Bladder microvascular endothelial cell (primary cell): ENCODE data around the gene NHERF1. TPM values are rescaled to one million over a fixed set of nuclear protein-coding genes. Genes with fewer than 3 reads are reported as not detected.

Experiments
- total RNA-seq: library from RNA; depleted of rRNA; stranded (reverse); fragments of >200 nt; gene quantifications from 2 replicates; pipeline ENCODE4 v1.2.3, GENCODE V29; 2014

Gene NHERF1
- 7.6 and 8.3 TPM in 2 replicates for total RNA-seq

DNA sequence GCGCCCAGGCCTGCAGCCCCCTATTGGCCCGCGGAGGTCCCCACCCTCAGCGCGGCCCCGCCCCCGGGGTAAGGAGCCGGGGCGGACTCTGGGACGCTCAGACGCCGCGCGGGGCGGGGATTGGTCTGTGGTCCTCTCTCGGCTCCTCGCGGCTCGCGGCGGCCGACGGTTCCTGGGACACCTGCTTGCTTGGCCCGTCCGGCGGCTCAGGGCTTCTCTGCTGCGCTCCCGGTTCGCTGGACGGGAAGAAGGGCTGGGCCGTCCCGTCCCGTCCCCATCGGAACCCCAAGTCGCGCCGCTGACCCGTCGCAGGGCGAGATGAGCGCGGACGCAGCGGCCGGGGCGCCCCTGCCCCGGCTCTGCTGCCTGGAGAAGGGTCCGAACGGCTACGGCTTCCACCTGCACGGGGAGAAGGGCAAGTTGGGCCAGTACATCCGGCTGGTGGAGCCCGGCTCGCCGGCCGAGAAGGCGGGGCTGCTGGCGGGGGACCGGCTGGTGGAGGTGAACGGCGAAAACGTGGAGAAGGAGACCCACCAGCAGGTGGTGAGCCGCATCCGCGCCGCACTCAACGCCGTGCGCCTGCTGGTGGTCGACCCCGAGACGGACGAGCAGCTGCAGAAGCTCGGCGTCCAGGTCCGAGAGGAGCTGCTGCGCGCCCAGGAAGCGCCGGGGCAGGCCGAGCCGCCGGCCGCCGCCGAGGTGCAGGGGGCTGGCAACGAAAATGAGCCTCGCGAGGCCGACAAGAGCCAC, at the start of gene NHERF1:
Gene NHERF1, plus strand, starts transcription at position 100 of the 750 bp plus-strand sequence. Its CDS starts 219 bp downstream, at position 319.

DNA sequence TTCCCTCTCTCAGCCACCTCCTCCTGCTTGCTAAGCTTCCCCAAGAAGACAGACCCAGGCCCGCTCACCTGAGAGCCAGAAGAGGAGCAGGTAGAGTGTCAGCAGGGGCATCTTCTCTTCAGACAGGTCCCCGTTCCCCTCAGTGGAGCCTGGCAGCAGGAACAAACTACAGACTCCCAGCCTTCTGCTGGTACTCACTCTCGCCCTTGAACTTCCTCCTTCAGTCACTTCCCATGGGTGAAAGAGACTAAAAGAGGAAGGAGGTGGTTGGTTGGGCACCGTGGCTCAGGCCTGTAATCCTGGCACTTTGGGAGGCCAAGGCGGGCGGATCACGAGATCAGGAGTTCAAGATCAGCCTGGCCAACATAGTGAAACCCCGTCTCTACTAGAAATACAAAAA, 35.7 kb upstream of the NHERF1 start, which contains the start of gene CD300LF:
Gene CD300LF, minus strand, starts transcription at position 168 of the 400 bp plus-strand sequence. Its CDS starts 57 bp downstream, at position 111.

DNA sequence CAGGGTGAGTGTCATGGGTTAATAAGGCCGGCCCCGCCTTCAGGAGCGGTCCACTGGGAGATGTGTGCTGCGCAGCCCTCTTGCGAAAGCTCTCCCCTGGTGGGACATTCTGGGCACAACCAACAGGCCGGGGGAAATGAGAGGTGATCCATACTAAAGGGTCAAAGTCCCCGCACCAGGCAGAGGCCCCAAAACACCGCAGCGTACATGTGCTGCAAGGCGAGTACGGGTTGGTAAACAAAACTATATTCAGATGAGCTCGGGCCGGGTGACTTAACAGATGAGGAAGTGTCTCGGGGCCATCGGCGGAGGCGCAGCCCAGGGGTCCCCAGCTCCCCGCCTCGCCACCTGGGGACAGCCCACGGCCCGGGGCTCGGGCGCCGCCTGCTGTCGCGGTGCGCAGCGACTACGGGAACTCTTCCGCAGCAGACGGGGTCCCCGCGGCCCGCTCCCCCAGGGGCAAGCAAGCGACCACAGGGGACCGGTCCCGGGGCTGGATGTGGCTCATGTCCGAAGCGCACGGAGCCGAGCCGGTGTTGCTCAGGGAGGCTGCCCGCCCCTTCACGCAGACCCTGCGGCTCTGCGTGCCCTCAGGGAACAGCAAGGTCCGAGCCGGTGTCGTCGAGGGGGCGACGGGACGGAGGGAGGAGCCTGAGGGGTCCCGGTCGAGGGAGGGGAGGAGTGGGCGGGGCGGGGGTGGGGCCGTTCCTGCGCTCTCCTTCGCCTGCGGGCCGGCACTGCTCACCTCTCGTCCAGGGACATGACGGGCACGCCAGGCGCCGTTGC, 11.7 kb upstream of the NHERF1 start, which contains the start of gene RAB37:
Gene RAB37, plus strand, starts transcription at position 744 of the 786 bp plus-strand sequence. Its CDS starts 17 bp downstream, at position 761.

DNA sequence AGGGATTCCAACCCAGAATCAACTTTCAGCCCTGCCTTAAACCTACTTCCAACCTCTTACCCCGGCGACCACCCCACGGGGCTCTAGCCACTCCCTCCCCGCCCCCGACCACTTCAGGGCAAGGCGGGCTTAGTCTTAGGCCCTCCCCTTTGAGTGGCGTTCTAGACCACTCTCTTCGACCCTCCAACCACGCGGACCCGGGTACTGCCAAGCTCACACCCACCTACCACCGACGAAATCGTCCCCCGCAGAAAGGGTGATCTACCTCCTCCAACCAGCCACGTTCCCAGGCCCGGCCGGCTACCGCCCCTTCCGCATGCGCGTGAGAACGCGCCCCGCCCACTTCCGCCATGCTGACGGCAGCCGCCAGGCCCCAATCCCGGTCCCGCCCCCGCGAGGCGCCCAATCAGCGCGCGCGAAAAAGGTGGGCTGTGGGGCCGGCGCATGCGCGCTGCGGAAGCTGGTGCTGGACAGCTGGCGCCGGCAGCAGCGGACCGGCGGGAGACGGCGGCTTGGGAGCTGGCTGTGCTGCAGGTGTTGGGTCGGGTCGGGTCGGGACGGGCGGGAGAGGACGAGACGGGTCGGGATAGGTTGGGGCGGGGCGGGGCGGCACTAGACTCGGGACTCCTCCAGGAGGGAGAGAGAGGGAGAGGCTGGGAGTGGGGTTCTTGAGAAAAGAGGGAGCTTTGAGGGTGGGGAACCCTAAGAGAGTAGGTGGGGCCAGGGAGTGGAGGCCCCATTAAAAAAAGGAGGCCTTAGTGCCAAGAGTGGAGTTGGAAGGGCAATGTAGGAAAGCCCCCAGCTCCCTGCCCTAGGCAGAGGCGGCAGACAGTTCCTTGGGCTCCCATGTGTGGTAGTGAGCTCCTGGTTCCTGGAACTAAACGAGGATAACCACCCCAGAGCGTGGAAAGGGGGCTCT, 27.9 kb downstream of the NHERF1 start, which contains the start of gene NAT9:
Gene NAT9, minus strand, starts transcription at position 302 of the 919 bp plus-strand sequence. CDS start 647 bp downstream, outside the sequence.

Other genes with a start within 250 kb of the NHERF1 start
- gene CD300LB, start 217.2 kb upstream of the NHERF1 start, total RNA-seq = not detected in 2 replicates
- gene CD300C, start 202.5 kb upstream of the NHERF1 start, total RNA-seq = not detected in 2 replicates
- not detected in 2 replicates for gene CD300H, start 181.1 kb upstream of the NHERF1 start, total RNA-seq
- gene CD300LD, start 156.3 kb upstream of the NHERF1 start, total RNA-seq = not detected in 2 replicates
- not detected in 2 replicates for gene CD300E, start 124.9 kb upstream of the NHERF1 start, total RNA-seq
- not detected in 2 replicates for gene CD300LF, start 35.7 kb upstream of the NHERF1 start, total RNA-seq
- 0.25 and 0.65 TPM in 2 replicates for gene RAB37, start 11.4 kb upstream of the NHERF1 start, total RNA-seq
- 18.3 and 46.3 TPM in 2 replicates for gene NAT9, start 27.7 kb downstream of the NHERF1 start, total RNA-seq
- gene GRIN2C, start 111.3 kb downstream of the NHERF1 start, total RNA-seq = under 0.01 and 0.06 TPM in 2 replicates
- 40.8 and 49.1 TPM in 2 replicates for gene FDXR, start 124.4 kb downstream of the NHERF1 start, total RNA-seq
- gene FADS6, start 145.0 kb downstream of the NHERF1 start, total RNA-seq = not detected in 2 replicates
- 0.16 TPM in 1 of 2 replicates, not detected in the other for gene USH1G, start 174.6 kb downstream of the NHERF1 start, total RNA-seq
- gene OTOP2, start 175.6 kb downstream of the NHERF1 start, total RNA-seq = not detected in 2 replicates
- not detected in 2 replicates for gene OTOP3, start 187.3 kb downstream of the NHERF1 start, total RNA-seq
- gene HID1, start 224.1 kb downstream of the NHERF1 start, total RNA-seq = 19.3 and 36.4 TPM in 2 replicates
- 13.0 and 17.1 TPM in 2 replicates for gene CDR2L, start 239.0 kb downstream of the NHERF1 start, total RNA-seq